Measurements from ENCODE around the gene ECM2. TPM values are rescaled to one million over a fixed set of nuclear protein-coding genes. Genes with fewer than 3 reads are reported as not detected.

ECM2 gene
- total RNA-seq, 2 experiments from 2014 or later: not detected

- H3K36me3 Mint-ChIP-seq: peaks cover 4% of the 10 kb centered on the region
Observed at GRCh38 chr9:92543972-92544371, 8.2 kb upstream of the ECM2 start.

GRCh38 chr9:92538541-92538940 is 2.8 kb upstream of the ECM2 start:
- H3K4me1 Mint-ChIP-seq: no peaks in the 10 kb centered on the region
- no peak overlapping the region for H3K27ac Mint-ChIP-seq
- no peak for DNase-seq
- H3K4me3 Mint-ChIP-seq: no peak overlapping the region
- H3K9me3 Mint-ChIP-seq: no peaks in the 10 kb centered on the region
- no peaks in the 10 kb centered on the region for H3K36me3 Mint-ChIP-seq
- H3K27me3 Mint-ChIP-seq: no peaks in the 10 kb centered on the region

More at GRCh38 chr9:92543972-92544371, 8.2 kb upstream of the ECM2 start:
- Mint-ChIP-seq H3K27me3 (no peaks in the 10 kb centered on the region), H3K4me1 (no peaks in the 10 kb centered on the region), H3K4me3 (no peak overlapping the region), H3K9me3 (no peaks in the 10 kb centered on the region), H3K27ac (no peak overlapping the region)
- no peak for DNase-seq

- Mint-ChIP-seq H3K27me3 (no peaks in the 10 kb centered on the region), H3K4me1 (no peaks in the 10 kb centered on the region), H3K27ac (no peak overlapping the region), H3K36me3 (peaks cover 10% of the 10 kb centered on the region), H3K4me3 (no peak overlapping the region), H3K9me3 (peaks cover 7% of the 10 kb centered on the region)
- DNase-seq: no peak
Observed at GRCh38 chr9:92534674-92535073, 1.1 kb downstream of the ECM2 start.

GRCh38 chr9:92534204-92534603 is 1.6 kb downstream of the ECM2 start:
- peaks cover 7% of the 10 kb centered on the region for H3K9me3 Mint-ChIP-seq
- H3K27ac Mint-ChIP-seq: no peak overlapping the region
- H3K4me3 Mint-ChIP-seq: no peak overlapping the region
- H3K4me1 Mint-ChIP-seq: no peaks in the 10 kb centered on the region
- peaks cover 10% of the 10 kb centered on the region for H3K36me3 Mint-ChIP-seq
- no peak for DNase-seq
- no peaks in the 10 kb centered on the region for H3K27me3 Mint-ChIP-seq

- no peaks in the 10 kb centered on the region for H3K27me3 Mint-ChIP-seq
- H3K27ac Mint-ChIP-seq: no peak overlapping the region
- no peak for DNase-seq
- H3K9me3 Mint-ChIP-seq: peaks cover 7% of the 10 kb centered on the region
- H3K4me3 Mint-ChIP-seq: no peak overlapping the region
- H3K4me1 Mint-ChIP-seq: no peaks in the 10 kb centered on the region
- peaks cover 10% of the 10 kb centered on the region for H3K36me3 Mint-ChIP-seq
Observed at GRCh38 chr9:92530893-92531292, 4.9 kb downstream of the ECM2 start.

GRCh38 chr9:92529124-92529523 is 6.7 kb downstream of the ECM2 start:
- no peak for DNase-seq
- no peaks in the 10 kb centered on the region for H3K4me1 Mint-ChIP-seq
- peaks cover 7% of the 10 kb centered on the region for H3K9me3 Mint-ChIP-seq
- H3K27me3 Mint-ChIP-seq: no peaks in the 10 kb centered on the region
- no peak overlapping the region for H3K4me3 Mint-ChIP-seq
- H3K36me3 Mint-ChIP-seq: peaks cover 10% of the 10 kb centered on the region
- H3K27ac Mint-ChIP-seq: no peak overlapping the region

- H3K4me3 Mint-ChIP-seq: no peak overlapping the region
Observed at GRCh38 chr9:92528522-92528849, 7.3 kb downstream of the ECM2 start.

GRCh38 chr9:92527832-92528521 is 7.8 kb downstream of the ECM2 start:
- Mint-ChIP-seq H3K27ac (no peak overlapping the region), H3K27me3 (no peaks in the 10 kb centered on the region), H3K4me1 (no peaks in the 10 kb centered on the region), H3K4me3 (no peak overlapping the region), H3K9me3 (peaks cover 7% of the 10 kb centered on the region), H3K36me3 (peaks cover 7% of the 10 kb centered on the region)
- DNase-seq: no peak

More at GRCh38 chr9:92528522-92528849, 7.3 kb downstream of the ECM2 start:
- no peaks in the 10 kb centered on the region for H3K4me1 Mint-ChIP-seq
- peaks cover 10% of the 10 kb centered on the region for H3K36me3 Mint-ChIP-seq
- H3K27me3 Mint-ChIP-seq: no peaks in the 10 kb centered on the region
- H3K27ac Mint-ChIP-seq: no peak overlapping the region
- peaks cover 7% of the 10 kb centered on the region for H3K9me3 Mint-ChIP-seq
- no peak for DNase-seq

GRCh38 chr9:92527291-92527828 is 8.4 kb downstream of the ECM2 start:
- Mint-ChIP-seq H3K36me3 (peaks cover 6% of the 10 kb centered on the region), H3K4me3 (no peak overlapping the region), H3K4me1 (no peaks in the 10 kb centered on the region), H3K9me3 (peaks cover 6% of the 10 kb centered on the region), H3K27me3 (no peaks in the 10 kb centered on the region), H3K27ac (no peak overlapping the region)
- DNase-seq: no peak

GRCh38 chr9:92525306-92525705 is 10.5 kb downstream of the ECM2 start:
- H3K4me1 Mint-ChIP-seq: no peaks in the 10 kb centered on the region
- no peak for DNase-seq
- no peak overlapping the region for H3K4me3 Mint-ChIP-seq
- H3K9me3 Mint-ChIP-seq: no peaks in the 10 kb centered on the region
- H3K27me3 Mint-ChIP-seq: no peaks in the 10 kb centered on the region
- H3K27ac Mint-ChIP-seq: no peak overlapping the region
- H3K36me3 Mint-ChIP-seq: no peaks in the 10 kb centered on the region

- Mint-ChIP-seq H3K4me3 (no peak overlapping the region), H3K9me3 (no peaks in the 10 kb centered on the region), H3K27me3 (no peaks in the 10 kb centered on the region), H3K27ac (no peak overlapping the region), H3K4me1 (no peaks in the 10 kb centered on the region), H3K36me3 (no peaks in the 10 kb centered on the region)
- no peak for DNase-seq
Observed at GRCh38 chr9:92524881-92525280, 10.9 kb downstream of the ECM2 start.

- Mint-ChIP-seq H3K27me3 (no peaks in the 10 kb centered on the region), H3K27ac (no peak overlapping the region), H3K36me3 (peaks cover 2% of the 10 kb centered on the region), H3K9me3 (no peaks in the 10 kb centered on the region), H3K4me3 (no peak overlapping the region), H3K4me1 (no peaks in the 10 kb centered on the region)
- no peak for DNase-seq
Observed at GRCh38 chr9:92522983-92523970, 12.5 kb downstream of the ECM2 start.

- Mint-ChIP-seq H3K4me1 (no peaks in the 10 kb centered on the region), H3K27me3 (no peaks in the 10 kb centered on the region), H3K36me3 (peaks cover 2% of the 10 kb centered on the region), H3K9me3 (no peaks in the 10 kb centered on the region), H3K4me3 (no peak overlapping the region), H3K27ac (no peak overlapping the region)
- DNase-seq: no peak
Observed at GRCh38 chr9:92520837-92521236, 15.0 kb downstream of the ECM2 start.

- H3K4me1 Mint-ChIP-seq: no peaks in the 10 kb centered on the region
- no peak for DNase-seq
Observed at GRCh38 chr9:92518199-92518598, 17.6 kb downstream of the ECM2 start.

GRCh38 chr9:92517046-92517445 is 18.7 kb downstream of the ECM2 start:
- DNase-seq: no peak
- H3K4me1 Mint-ChIP-seq: peaks cover 4% of the 10 kb centered on the region
- H3K27me3 Mint-ChIP-seq: no peaks in the 10 kb centered on the region
- peaks cover 2% of the 10 kb centered on the region for H3K36me3 Mint-ChIP-seq
- H3K9me3 Mint-ChIP-seq: no peaks in the 10 kb centered on the region
- H3K27ac Mint-ChIP-seq: no peak overlapping the region
- no peak overlapping the region for H3K4me3 Mint-ChIP-seq

More at GRCh38 chr9:92518199-92518598, 17.6 kb downstream of the ECM2 start:
- Mint-ChIP-seq H3K9me3 (no peaks in the 10 kb centered on the region), H3K36me3 (peaks cover 2% of the 10 kb centered on the region), H3K27me3 (no peaks in the 10 kb centered on the region), H3K4me3 (no peak overlapping the region), H3K27ac (no peak overlapping the region)
